HG02588 (cell line): Measurements from ENCODE around the gene SND1.
"Not testable (repeated sequence)": the region's sequence is repeated elsewhere in the genome, so short reads cannot be mapped to it uniquely, and the experiment has no call there.

ENCODE experiments used
- ATAC-seq: cut with Tn5 transposase; IDR thresholded peaks from one replicate; pipeline ENCODE4 v1.9.1; 2021; ENCODE audit warnings: mild to moderate bottlenecking, moderate library complexity; ENCODE audit not compliant: unreplicated experiment

Gene SND1

GRCh38 chr7:127948312-127948711 lies 296.3 kb downstream of the SND1 start:
- ATAC-seq = no peak

GRCh38 chr7:127948930-127949329 lies 296.9 kb downstream of the SND1 start:
- no peak for ATAC-seq

GRCh38 chr7:127949769-127950222 lies 297.8 kb downstream of the SND1 start:
- no peak for ATAC-seq

- ATAC-seq = no peak
Observed at GRCh38 chr7:127950233-127950935, 298.4 kb downstream of the SND1 start.

GRCh38 chr7:127953423-127954356 lies 301.7 kb downstream of the SND1 start:
- ATAC-seq = no peak

- ATAC-seq = no peak
Observed at GRCh38 chr7:127954357-127954748, 302.4 kb downstream of the SND1 start.

GRCh38 chr7:127955051-127955531 lies 303.1 kb downstream of the SND1 start:
- ATAC-seq = no peak

GRCh38 chr7:127957886-127958285 lies 305.9 kb downstream of the SND1 start:
- ATAC-seq = no peak

GRCh38 chr7:127959770-127960169 lies 307.8 kb downstream of the SND1 start:
- peak; percentile 55 for ATAC-seq

- no peak for ATAC-seq
Observed at GRCh38 chr7:127961786-127962453, 309.9 kb downstream of the SND1 start.

- ATAC-seq = no peak
Observed at GRCh38 chr7:127962589-127963361, 310.8 kb downstream of the SND1 start.

GRCh38 chr7:127963850-127964249 lies 311.9 kb downstream of the SND1 start:
- not testable (repeated sequence) for ATAC-seq

GRCh38 chr7:127967281-127967680 lies 315.3 kb downstream of the SND1 start:
- ATAC-seq = no peak

GRCh38 chr7:127968547-127968946 lies 316.6 kb downstream of the SND1 start:
- no peak for ATAC-seq

GRCh38 chr7:127973832-127974231 lies 321.8 kb downstream of the SND1 start:
- ATAC-seq = no peak

- ATAC-seq = no peak
Observed at GRCh38 chr7:127974446-127975035, 322.5 kb downstream of the SND1 start.

- no peak for ATAC-seq
Observed at GRCh38 chr7:127976056-127976737, 324.2 kb downstream of the SND1 start.

GRCh38 chr7:127976738-127977120 lies 324.7 kb downstream of the SND1 start:
- ATAC-seq = no peak

GRCh38 chr7:127978421-127978820 lies 326.4 kb downstream of the SND1 start:
- no peak for ATAC-seq
